SK-N-SH (cell line): ENCODE measurements around the gene IKBKE.

Source experiments
- EP300 ChIP-seq, 2 experiments: IDR thresholded peaks; 2 replicates each; pipeline versions ENCODE4 v1.4.0 to v1.6.1; 2012; ENCODE audit warnings: borderline replicate concordance in 1 of 2, low read depth in 1 of 2, low read length in 1 of 2
- EZH2phosphoT487 ChIP-seq: fragments of 200-600 bp; sonication (generic); IDR thresholded peaks from 2 replicates; pipeline ENCODE4 v1.6.1; 2017; ENCODE audit warnings: low read depth, mixed run types, mild to moderate bottlenecking, antibody characterized with exemption, moderate library complexity, borderline replicate concordance
- MXI1 ChIP-seq: IDR thresholded peaks from 2 replicates; pipeline ENCODE4 v1.6.1; 2012; ENCODE audit warnings: mild to moderate bottlenecking, low read depth, low read length, improper control_type of control experiment
- RFX5 ChIP-seq: IDR thresholded peaks from 2 replicates; pipeline ENCODE4 v1.6.1; 2012; ENCODE audit warnings: mild to moderate bottlenecking, improper control_type of control experiment, low read length
- RXRA ChIP-seq: IDR thresholded peaks from 2 replicates; pipeline ENCODE4 v1.4.0; 2012; ENCODE audit warnings: low read depth, mild to moderate bottlenecking, borderline replicate concordance
- TAF1 ChIP-seq: IDR thresholded peaks from 2 replicates; pipeline ENCODE4 v1.6.1; 2012; ENCODE audit warnings: low read depth, mild to moderate bottlenecking, low read length, moderate library complexity, borderline replicate concordance
- YY1 ChIP-seq: IDR thresholded peaks from 2 replicates; pipeline ENCODE4 v1.4.0; 2012; ENCODE audit warnings: low read depth, mild to moderate bottlenecking
- TF ChIP-seq, protein P1 (sequence below): fragments of 200-600 bp; sonication (generic); IDR thresholded peaks from 2 replicates; pipeline ENCODE4 v1.6.1; 2017; ENCODE audit warnings: antibody characterized with exemption, mild to moderate bottlenecking, moderate library complexity
- TF ChIP-seq, protein P2 (sequence below): IDR thresholded peaks from 2 replicates; pipeline ENCODE4 v1.4.0; 2012; ENCODE audit warnings: low read depth
- TF ChIP-seq, protein P3 (sequence below): IDR thresholded peaks from 2 replicates; pipeline ENCODE4 v1.6.1; 2012; ENCODE audit warnings: mild to moderate bottlenecking, low read depth, low read length, moderate library complexity

DNA sequence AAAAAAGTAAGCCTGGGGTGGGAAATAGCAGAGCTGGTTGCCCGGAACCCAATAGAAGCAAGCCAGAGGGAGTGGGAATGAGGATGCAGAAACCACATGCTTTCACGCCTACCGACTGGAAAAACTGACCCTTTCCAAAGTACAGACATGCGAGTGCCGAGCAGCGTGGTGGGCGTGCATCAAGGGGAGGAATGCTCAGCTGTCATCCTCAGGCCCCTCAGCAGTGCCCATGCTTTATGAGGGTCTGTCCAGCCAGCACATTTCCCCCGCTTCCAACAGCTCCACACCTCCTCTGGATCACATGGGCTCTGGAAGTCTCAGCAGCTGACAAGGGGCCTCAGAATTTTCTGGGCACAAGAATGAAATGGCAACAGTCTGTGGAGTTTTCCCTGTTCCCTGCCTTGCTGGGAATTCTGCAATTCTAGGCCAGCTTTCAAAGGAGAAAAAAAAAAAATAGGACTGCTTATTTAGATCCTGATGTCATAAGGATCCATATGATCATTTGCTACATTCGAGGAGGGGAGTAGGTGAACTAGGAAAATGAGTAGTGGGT lies 19.1 kb upstream of the IKBKE start:
- TF ChIP-seq MXI1 (no peak), EP300 (IDR thresholded peaks at IDR 0.05; ENCODE audit: borderline replicate concordance in 1 of 2, low read depth in 1 of 2, low read length in 1 of 2) (no peak), RXRA (no peak), YY1 (no peak), RFX5 (no peak), TAF1 (no peak), EZH2phosphoT487 (no peak)
- TF ChIP-seq, protein P1, sequence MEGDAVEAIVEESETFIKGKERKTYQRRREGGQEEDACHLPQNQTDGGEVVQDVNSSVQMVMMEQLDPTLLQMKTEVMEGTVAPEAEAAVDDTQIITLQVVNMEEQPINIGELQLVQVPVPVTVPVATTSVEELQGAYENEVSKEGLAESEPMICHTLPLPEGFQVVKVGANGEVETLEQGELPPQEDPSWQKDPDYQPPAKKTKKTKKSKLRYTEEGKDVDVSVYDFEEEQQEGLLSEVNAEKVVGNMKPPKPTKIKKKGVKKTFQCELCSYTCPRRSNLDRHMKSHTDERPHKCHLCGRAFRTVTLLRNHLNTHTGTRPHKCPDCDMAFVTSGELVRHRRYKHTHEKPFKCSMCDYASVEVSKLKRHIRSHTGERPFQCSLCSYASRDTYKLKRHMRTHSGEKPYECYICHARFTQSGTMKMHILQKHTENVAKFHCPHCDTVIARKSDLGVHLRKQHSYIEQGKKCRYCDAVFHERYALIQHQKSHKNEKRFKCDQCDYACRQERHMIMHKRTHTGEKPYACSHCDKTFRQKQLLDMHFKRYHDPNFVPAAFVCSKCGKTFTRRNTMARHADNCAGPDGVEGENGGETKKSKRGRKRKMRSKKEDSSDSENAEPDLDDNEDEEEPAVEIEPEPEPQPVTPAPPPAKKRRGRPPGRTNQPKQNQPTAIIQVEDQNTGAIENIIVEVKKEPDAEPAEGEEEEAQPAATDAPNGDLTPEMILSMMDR: no peak
- TF ChIP-seq, protein P2, sequence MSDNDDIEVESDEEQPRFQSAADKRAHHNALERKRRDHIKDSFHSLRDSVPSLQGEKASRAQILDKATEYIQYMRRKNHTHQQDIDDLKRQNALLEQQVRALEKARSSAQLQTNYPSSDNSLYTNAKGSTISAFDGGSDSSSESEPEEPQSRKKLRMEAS: no peak
- TF ChIP-seq, protein P3, sequence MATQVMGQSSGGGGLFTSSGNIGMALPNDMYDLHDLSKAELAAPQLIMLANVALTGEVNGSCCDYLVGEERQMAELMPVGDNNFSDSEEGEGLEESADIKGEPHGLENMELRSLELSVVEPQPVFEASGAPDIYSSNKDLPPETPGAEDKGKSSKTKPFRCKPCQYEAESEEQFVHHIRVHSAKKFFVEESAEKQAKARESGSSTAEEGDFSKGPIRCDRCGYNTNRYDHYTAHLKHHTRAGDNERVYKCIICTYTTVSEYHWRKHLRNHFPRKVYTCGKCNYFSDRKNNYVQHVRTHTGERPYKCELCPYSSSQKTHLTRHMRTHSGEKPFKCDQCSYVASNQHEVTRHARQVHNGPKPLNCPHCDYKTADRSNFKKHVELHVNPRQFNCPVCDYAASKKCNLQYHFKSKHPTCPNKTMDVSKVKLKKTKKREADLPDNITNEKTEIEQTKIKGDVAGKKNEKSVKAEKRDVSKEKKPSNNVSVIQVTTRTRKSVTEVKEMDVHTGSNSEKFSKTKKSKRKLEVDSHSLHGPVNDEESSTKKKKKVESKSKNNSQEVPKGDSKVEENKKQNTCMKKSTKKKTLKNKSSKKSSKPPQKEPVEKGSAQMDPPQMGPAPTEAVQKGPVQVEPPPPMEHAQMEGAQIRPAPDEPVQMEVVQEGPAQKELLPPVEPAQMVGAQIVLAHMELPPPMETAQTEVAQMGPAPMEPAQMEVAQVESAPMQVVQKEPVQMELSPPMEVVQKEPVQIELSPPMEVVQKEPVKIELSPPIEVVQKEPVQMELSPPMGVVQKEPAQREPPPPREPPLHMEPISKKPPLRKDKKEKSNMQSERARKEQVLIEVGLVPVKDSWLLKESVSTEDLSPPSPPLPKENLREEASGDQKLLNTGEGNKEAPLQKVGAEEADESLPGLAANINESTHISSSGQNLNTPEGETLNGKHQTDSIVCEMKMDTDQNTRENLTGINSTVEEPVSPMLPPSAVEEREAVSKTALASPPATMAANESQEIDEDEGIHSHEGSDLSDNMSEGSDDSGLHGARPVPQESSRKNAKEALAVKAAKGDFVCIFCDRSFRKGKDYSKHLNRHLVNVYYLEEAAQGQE: no peak
